Right lung (tissue), 5 donors: ENCODE measurements around the gene CCR7. TPM values are rescaled to one million over a fixed set of nuclear protein-coding genes. Genes with fewer than 3 reads are reported as not detected.

Experiments used
- DNase-seq, 2 donors: peaks; one replicate each; pipeline ENCODE4 v3.0.0-alpha.2; 2013
- polyA plus RNA-seq, 5 donors: library from polyadenylated mRNA; unstranded; fragments of 120-200 nt; gene quantifications; one replicate each; pipeline versions ENCODE4 v1.2.1 to v1.2.3, GENCODE V29; 2013; ENCODE audit warnings: inconsistent platforms in 1 of 5, low replicate concordance in 1 of 5; ENCODE audit not compliant: insufficient read length in 5 of 5, insufficient read depth in 1 of 5

The CCR7 gene
- polyA plus RNA-seq, 5 donors: 0.37 to 0.76 (median 0.59) TPM

DNA sequence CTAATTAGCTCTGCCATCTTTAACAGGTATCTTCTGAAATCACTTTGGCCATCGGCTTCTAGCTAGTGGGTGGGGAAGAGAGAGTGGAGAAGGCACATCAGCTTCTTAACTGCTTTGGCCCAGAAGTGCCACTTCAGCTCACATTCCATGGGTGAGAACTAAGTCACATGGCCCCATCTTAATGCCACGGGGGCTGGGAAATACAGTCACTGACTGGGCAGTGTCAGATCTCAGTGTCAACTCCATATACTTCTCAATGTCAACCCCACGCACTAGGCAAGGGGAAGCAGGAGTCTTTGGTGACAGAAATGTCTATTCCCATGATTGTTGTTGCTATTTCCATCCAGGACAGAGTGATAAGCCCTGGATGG lies 29.4 kb downstream of the CCR7 start:
- DNase-seq: no peak

DNA sequence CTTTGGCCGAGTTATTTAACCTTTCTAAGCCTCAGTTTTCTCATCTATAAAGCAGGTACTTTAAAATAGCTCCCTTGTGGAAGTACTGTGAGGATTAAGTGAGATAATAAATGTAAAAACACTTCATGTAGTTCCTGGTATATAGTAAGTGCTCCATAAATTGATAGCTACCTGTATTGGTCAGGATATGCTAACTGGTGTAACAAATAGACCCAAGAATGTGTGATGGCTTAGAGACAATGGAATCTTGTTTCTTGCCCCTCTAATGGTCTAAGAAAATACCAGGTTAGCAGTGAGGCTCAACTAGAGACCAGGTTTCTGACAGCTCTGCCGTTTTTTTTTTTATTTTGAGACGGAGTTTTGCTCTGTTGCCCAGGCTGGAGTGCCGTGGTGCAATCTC lies 29.8 kb downstream of the CCR7 start:
- no peak for DNase-seq

DNA sequence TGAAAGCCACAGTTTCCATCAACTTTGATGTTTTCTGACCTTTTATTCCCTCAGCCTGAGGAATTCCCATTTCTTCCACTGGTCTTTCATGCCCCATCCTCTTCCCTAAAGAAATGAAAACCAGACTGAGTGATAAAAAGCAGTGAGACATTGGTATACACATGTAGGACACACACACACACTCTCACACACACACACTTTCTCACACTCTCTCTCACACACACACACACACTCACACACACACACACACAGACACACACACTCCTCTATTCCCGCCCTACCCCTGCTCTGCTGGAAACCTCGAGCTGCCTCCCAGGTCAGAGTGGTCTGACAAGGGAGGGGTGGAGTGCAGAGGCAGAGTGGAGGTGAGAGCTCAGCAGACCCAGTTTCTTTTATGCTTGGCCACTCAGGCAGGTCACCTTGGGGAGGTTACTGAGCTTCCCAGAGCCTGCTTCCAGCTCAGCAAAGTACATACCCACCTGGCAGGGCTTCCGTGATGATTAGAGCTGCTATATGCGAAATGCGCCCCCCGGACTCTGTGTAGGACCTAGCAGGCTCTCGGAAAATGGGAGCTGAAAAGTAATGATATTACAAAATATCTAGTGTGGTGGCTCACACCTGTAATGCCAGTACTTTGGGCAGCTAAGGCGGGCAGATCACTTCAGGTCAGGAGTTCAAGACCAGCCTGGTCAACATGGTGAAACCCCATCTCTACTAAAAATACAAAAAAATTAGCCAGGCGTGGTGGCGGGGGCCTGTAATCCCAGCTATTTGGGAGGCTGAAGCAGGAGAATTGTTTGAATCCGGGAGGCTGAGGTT lies 30.7 kb downstream of the CCR7 start:
- DNase-seq: no peak

DNA sequence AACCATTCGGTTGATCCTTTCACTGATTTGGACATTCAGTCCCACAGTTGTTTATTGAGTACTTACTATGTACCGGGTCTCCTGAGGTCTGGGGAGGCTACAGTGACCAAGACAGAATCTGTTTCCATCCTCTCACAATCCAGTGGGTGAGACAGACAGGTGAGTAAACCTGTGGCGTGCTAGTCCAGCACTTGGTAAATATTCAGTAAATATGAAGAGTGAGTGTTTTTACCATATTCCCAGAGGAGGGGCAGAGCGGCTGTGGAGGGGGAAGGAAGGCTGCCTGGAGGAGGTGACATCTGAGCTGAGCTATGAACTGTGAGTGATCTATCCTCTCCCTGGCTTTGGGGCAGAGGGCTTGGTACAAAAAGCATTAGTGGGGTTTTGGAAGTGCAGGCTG lies 31.4 kb downstream of the CCR7 start:
- no peak for DNase-seq

DNA sequence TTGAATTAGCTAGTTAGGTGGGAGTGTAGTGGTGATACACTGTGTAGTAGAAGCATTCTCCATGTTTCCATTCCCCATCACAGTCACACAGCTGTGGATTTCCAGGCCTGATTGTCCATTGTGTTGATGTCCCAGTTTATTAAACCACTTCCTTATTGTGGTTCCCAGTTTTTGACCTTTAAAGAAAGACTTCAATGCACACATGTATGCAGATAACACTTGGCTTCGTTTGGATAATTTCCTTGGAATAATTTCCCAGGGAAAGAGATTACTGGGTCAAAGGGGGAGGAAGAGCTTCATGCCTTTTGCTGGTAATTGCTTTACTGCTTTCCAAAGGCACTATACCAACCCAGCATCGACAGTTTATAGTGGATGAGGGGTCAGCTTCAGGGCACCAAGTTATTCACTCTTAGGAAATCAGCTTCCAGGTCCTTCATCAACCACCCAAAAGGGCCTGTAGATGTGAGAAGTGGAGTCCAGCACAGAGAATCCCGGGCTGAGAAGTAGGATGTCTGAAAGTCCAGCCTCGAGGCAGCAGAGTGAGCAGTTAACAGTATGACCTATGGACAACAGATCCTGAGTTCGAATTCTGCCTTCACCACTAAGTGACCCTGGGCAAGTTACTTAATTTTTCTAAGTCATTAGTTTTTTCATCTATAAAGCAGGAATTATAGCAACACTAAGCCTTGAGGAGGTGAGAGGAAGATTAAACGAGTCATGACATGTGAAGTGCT lies 32.6 kb downstream of the CCR7 start:
- DNase-seq: no peak

DNA sequence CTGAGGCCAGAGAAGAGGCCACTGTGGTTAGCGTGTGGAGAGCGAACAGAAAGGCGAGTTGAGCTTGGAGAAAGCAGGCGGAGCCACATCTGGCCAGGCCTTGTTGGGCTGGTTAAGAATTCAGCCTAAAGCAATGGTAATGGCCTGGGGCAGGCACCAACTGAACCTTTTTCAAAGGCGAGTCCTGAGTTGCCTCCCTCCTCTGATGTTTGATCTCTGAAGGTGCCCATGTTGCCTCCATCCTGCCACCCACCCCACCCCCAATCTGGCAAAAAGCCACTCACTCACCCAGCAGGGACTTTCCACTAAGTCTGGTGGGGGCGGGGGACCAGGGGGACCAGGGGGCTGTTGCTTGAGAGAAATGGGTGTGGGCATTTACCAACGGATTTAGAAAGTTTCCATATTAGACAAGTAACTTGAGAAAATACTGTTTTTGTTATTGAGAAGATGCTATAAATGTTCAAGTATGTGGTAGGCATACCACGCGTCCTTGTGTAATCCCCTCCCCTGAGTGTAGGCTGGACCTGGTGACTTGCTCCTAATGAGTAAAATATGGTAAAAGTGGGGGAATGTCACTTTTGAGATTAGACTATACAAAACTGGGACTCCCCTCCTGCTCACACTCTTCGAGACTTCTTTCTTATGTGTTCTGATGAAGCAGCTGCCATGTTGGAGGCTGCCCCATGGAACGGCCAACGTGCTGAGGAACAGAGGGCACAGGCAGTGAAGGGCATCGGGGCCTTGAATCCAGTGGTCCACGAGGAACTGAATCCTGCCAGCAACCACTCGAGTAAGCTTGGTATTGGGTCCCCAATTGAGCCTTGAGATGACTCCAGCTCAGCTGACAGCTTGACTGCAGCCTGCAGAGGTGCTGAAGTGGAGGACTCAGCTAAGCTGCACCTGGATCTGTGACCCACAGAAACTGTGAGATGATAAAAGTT lies 34.0 kb downstream of the CCR7 start:
- DNase-seq: no peak

DNA sequence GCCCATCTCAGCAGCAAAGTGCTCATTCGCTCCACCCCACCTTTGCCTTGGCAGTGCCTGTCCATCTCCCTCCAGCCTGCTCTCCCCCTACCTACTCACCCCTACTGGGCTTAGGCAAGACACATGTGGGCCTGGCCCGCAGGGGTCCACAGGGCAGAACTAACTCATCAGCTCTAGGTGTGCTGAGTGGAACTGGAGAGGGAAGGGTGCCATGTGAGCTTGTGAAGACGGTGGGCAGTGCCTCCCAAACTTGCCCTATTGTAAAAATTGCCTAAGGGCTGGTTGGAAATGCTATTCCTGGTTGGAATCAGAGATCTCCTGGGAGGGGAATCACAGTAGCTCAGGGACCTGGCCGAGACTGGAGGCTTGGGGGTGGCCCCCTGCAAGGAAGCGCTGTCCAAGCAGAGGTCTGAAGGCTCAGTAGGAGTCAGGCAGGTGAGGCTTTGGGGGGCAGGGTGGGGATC lies 34.7 kb downstream of the CCR7 start:
- DNase-seq: no peak

DNA sequence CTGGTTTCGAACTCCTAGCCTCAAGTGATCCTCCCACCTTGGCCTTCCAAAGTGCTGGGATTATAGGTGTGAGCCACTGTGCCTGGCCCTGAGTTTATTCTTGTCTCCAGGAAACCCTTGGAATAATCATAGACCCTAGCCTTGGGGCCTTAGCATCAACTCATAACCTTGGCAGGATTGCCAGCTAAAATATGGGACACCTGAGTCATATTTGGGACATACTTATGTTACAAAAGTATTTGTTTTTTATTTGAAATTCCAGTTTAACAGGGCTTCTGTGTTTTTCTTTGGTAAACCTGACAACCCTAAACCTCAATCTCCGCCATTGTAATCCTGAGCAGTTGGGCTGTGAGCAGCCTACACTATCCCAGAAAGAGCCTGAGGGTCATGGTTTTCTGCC lies 35.3 kb downstream of the CCR7 start:
- no peak for DNase-seq

DNA sequence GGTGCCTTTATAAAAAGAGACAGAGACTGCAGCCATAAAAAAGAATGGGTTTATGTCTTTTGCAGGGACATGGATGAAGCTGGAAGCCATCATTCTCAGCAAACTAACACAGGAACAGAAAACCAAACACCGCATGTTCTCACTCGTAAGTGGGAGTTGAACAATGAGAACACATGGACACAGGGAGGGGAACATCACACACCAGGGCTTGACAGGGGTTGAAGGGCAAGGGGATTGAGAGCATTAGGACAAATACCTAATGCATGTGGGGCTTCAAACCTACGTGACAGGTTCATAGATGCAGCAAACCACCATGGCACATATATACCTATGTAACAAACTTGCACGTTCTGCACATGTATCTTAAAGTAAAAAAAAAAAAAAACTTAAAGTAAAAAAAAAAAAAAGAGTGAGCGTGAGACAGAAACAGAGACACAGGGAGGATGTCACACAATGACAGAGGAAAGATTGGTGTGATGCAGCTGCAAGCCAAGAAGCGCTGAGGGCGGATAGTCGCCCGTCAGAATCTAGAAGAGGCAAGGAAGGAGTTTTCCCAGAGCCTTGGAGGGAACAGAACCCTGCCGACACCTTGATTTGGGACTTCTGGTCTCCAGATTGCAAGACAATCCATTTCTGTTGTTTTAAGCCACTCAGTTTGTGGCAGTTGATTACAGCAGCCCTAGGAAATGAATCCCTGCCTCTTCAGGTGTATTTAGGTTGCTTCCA lies 36.4 kb downstream of the CCR7 start:
- no peak for DNase-seq

DNA sequence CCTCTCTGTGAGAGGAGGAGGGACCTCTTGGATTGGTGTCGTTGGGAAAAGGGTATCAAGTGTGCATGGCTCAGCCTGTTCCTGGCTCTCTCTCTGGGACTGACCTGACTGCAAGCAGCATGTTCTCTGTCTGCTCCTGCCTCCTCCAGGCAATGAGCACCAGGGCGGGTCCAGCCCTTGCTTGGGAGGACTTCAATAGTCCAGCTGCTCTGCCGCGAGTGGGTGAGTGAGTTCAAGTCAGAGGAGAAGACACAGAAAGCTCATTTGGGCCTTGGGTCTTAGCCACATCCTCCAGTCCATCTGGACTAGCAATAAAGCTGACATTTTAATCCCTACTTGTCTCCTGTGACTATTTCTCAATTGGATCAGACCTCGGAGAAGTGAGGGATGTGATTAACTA lies 38.6 kb downstream of the CCR7 start:
- DNase-seq: no peak

DNA sequence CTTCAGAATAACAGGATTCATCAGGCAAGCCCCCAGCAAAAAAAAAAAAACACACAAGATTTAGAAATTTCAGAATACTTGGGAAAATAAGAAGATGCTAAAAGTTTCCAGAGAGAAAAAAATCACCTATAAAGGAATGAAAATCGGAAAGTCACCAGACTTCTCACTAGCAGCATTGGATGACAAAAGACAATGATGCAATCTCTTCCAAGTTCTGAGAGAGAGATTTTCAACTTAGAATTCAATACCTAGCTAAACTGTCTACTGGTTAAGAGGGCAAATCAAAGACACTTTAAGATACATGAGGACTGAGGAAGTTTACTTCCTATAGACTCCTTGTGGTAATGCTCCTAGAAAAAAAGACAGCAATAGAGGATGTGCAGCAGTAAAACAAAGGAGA lies 40.0 kb downstream of the CCR7 start:
- DNase-seq: no peak

DNA sequence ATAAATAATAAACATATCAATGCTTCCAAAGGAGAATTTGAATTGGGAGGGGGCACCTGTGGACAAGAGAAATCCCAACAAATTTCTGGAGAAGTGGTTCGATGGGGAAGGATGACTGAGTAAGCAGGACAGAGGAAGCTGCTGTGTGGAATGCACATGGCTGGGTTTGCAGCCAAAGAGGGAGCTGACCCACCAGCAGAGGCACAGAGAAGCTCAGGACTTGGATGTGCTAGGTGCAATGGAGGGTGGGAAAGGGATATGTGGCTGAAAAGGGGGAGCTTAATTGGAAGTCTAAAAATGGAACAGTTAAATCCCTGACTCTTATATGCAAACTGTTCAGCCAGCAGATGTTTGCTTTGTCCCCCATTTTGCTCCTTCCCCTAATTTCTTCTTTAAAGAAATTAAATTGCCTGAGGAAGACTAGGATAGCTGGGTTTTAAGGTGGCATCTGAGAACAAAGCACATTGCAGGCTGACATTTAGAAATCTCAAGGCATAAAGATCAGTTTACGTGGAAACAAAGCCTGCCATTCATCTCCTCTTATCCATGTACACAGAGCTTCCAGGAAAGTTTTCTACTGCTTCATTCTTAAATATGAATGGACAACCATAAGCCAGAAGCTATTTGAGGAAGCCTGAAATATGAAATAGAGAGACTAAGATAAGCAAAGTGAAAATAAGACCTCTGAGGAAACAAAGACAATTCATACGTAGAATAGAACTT lies 40.9 kb downstream of the CCR7 start:
- no peak for DNase-seq

DNA sequence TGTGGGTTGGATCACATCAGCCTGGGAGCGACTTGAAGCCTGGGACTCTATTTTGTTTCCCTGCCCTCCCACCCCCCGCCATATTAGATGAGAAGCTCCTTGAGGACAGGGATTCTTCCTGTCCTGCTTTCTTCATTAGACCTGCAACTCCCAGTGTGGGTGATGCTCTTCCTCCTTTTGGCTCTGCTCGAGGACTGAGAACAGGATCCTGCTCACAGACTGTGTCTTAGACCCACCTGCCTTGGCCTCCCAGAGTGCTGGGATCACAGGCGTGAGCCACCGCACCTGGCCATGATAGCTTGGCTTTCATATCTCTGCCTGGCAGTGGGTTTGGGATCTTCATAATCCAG lies 42.3 kb downstream of the CCR7 start:
- DNase-seq: no peak

DNA sequence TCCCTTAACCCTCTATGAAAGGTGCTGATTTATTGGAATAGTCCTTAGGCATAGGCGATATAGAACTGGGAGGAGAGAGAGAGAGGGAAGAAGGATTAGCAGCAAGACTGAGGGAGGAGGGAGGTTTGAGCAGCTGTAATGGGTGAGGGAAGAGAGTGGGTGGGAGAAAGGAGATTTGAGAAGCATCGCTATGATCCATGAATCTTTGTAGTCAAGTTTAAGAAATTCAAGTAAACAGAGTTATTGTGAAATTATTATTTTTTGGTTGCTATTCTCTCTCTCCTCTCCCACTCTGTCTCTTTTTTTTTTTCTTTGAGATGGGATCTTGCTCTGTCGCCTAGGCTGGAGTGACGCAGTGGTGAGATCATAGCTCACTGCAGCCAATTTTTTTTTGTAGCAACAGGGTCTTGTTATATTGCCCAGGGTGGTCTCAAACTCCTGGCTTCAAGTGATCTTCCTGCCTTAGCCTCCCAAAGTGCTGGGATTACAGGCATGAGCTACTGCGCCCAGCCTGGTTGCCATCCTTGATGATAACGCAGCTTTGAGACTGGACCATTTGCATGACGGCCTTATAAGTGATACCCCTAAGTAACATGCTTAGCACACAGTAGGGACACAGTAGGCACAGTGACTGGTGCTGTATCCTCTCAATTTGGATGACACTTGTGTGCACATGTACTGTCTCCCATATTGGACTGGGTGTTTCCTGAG lies 42.9 kb downstream of the CCR7 start:
- no peak for DNase-seq

DNA sequence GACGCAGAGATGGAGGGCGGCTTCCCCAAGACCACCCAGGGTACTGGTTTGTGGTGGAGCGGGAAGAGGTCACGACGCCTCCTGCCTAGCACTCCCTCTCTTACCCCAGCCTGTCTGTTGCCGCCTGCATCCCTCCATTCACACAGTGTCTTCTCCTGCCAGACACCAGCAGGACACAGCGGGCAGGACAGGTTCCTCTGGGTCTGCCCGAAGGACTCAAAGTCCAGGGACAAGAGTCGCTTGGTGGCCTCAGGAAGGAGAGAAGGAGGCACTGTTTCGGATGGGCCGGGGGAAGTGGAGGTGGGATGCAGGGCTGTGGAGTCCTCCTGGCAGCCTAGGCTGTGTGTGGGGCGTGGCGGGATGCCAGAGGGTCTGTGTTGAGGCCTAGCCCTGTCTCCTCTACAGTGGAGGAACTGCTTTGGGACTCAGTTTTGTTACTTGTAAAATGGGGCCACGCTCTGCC lies 44.2 kb downstream of the CCR7 start:
- DNase-seq: no peak

DNA sequence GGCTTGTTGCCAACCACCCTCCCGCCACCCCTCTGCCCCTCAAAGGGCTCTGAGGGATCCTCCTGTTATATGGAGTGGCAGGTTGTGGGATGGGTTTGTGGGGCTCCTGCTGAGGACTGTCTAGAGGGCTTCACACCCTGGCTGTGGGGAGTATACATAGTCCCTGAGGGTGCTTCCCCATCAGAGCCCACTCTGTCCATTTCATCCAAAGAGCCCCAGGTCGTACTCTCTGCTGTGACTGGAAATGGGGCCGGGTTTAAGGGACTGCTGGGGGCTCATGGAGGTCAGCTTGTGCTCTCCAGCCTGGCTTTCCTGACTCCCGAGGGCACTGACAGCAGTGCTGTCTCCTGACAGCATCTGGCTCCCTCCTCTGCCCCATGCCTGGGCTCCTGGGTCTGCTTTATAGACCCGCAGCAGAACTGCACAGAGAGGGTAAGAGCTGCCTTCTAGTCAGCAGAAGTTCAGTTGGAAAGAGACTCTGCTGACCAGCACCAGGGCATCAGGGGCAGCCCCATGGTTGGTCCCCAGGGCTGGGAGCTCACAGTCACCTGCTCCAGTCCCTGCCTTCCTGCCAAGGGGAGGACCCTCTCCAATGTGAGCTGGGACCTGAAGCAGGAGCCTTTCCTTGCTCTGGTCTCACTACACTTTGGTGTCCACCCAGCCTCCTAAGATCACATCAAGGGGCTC lies 46.0 kb downstream of the CCR7 start:
- DNase-seq: no peak

DNA sequence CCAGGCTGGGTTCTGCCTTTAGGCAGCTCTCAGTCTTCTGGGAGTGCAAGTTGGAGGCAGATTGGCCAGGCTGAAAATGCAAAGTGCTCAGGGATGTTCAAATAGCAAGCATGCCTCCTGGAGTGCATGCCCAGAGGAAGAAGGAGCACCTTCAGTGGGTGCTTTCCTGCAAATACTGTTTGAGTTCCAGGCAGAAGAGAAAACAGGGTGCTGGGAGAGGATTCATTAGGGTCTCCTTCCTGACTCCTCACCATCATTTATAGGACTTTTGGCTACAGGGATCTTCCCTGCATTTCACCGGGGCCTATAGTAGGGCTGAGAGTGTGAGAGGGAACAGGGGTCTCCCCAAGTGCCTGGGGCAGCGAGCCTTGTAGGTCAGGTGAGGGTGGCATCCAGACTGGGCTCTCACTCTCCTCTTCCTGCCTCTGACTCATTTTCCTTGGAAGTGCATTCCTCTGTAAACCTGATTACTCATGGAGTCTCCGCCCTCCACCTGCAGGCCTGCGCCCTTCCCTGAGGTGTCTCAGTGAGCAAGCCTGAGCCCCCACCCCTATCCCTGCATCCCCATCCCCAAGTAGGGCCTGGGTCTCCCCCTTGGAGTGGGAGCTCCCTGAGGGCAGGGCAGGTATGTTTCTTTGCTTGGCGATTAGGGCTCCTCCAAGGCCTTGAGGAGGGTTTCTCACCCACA lies 46.7 kb downstream of the CCR7 start:
- DNase-seq: no peak

DNA sequence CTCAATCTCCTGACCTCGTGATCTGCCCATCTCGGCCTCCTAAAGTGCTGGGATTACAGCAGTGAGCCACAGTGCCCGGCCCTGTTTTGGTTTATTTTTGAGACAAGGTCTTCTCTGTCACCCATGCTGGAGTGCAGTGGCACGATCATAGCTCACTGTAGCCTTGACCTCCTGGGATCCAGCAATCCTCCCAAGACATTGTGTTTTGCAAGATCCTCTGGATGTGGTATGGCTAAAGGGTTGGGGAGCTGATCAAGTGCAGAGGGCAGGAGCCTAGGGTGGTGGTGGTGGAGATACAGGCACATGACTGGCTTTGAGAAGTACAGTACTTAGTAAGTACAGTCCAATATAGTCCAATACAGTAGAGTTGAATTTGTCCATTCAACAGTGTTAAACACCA lies 47.3 kb downstream of the CCR7 start:
- no peak for DNase-seq

DNA sequence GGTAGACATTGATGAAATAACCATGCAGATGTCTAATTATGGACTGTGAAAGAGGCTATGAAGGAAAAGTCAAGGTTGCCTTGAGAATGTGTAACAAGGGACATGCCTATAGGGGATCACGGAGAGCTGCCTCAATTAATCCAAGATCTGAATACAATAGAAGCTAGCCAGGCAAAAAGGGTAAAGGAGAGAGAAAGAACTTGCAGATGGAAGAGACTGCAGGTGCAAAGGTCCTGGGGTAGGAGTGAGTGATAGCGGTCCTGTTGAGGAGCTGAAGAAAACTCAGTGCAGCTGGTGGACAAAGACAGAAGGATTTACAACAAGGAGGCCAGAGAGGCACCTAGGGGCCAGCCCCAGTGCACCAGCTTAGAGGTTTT lies 48.0 kb downstream of the CCR7 start:
- DNase-seq: no peak
